ENCODE data around the gene PPP2R2D. TPM values are rescaled to one million over a fixed set of nuclear protein-coding genes. Genes with fewer than 3 reads are reported as not detected.

Gene PPP2R2D
- total RNA-seq, 1 experiment from 2014 or later: 23.5 TPM

- Histone ChIP-seq H4K20me1 (ENCODE audit: insufficient read depth) (peaks cover 11% of the 10 kb centered on the region), H3F3A (ENCODE audit: insufficient read depth, low read depth) (peaks cover 8% of the 10 kb centered on the region; the same call in 1 of the 2 replicates), H3K4me1 (replicated peaks; ENCODE audit: insufficient read depth) (no peaks in the 10 kb centered on the region), H3K4me3 (no peak overlapping the region), H3K79me2 (ENCODE audit: low read depth) (peaks cover 78% of the 10 kb centered on the region), H3K36me3 (ENCODE audit: low read depth) (no peaks in the 10 kb centered on the region), H3K9me2 (ENCODE audit: insufficient read depth) (no peaks in the 10 kb centered on the region), H2AFZ (no peak overlapping the region), H3K9me3 (ENCODE audit: insufficient read depth, low read depth) (no peaks in the 10 kb centered on the region), H3K27ac (no peak overlapping the region), H3K4me2 (no peak overlapping the region), H3K27me3 (ENCODE audit: insufficient read depth, low read depth) (no peaks in the 10 kb centered on the region)
- TF ChIP-seq EZH2 (IDR thresholded peaks at IDR 0.05; ENCODE audit: low read depth) (no peak), CTCF (conservative IDR thresholded peaks at IDR 0.05) (no peak)
- POLR2A ChIA-PET (ENCODE audit: unreplicated experiment): no interaction called here
- no TSS peak for BruUV-seq (replicated peaks)
- CTCF ChIA-PET: no interaction called here
- intact Hi-C loops (cut with micrococcal nuclease; ENCODE audit: unreplicated experiment): no loop called here
- no peak for DNase-seq
Observed at GRCh38 chr10:131929122-131929845, 28.5 kb downstream of the PPP2R2D start.

- no peaks in the 10 kb centered on the region for H3K27me3 ChIP-seq (ENCODE audit: insufficient read depth, low read depth)
- DNase-seq: no peak
- H2AFZ ChIP-seq: no peak overlapping the region
- no peak overlapping the region for H3K4me2 ChIP-seq
- H3K4me1 ChIP-seq (replicated peaks; ENCODE audit: insufficient read depth): no peaks in the 10 kb centered on the region
- intact Hi-C loops (cut with micrococcal nuclease; ENCODE audit: unreplicated experiment): no loop called here
- peaks cover 69% of the 10 kb centered on the region for H3K79me2 ChIP-seq (ENCODE audit: low read depth)
- no peaks in the 10 kb centered on the region for H3K9me2 ChIP-seq (ENCODE audit: insufficient read depth)
- CTCF ChIA-PET: no interaction called here
- no peak overlapping the region for H3K4me3 ChIP-seq
- POLR2A ChIA-PET (ENCODE audit: unreplicated experiment): no interaction called here
- H3K9me3 ChIP-seq (ENCODE audit: insufficient read depth, low read depth): no peaks in the 10 kb centered on the region
- no peaks in the 10 kb centered on the region for H3K36me3 ChIP-seq (ENCODE audit: low read depth)
- BruUV-seq (replicated peaks): no TSS peak
- no peak overlapping the region for H3K27ac ChIP-seq
- H3F3A ChIP-seq (ENCODE audit: insufficient read depth, low read depth): 0 out of 2 replicates have a peak, but pooled peaks cover under 1% of the 10 kb centered on the region
- peaks cover 10% of the 10 kb centered on the region for H4K20me1 ChIP-seq (ENCODE audit: insufficient read depth)
- TF ChIP-seq EZH2 (IDR thresholded peaks at IDR 0.05; ENCODE audit: low read depth) (no peak), CTCF (conservative IDR thresholded peaks at IDR 0.05) (no peak)
Observed at GRCh38 chr10:131930150-131930549, 29.3 kb downstream of the PPP2R2D start.

- no TSS peak for BruUV-seq (replicated peaks)
- H3K36me3 ChIP-seq (ENCODE audit: low read depth): no peaks in the 10 kb centered on the region
- H3K27me3 ChIP-seq (ENCODE audit: insufficient read depth, low read depth): no peaks in the 10 kb centered on the region
- no peaks in the 10 kb centered on the region for H3K9me3 ChIP-seq (ENCODE audit: insufficient read depth, low read depth)
- H2AFZ ChIP-seq: no peak overlapping the region
- no peaks in the 10 kb centered on the region for H3K4me1 ChIP-seq (replicated peaks; ENCODE audit: insufficient read depth)
- H3K79me2 ChIP-seq (ENCODE audit: low read depth): peaks cover 63% of the 10 kb centered on the region
- H4K20me1 ChIP-seq (ENCODE audit: insufficient read depth): peaks cover 8% of the 10 kb centered on the region
- H3K4me3 ChIP-seq: no peak overlapping the region
- TF ChIP-seq CTCF (conservative IDR thresholded peaks at IDR 0.05) (no peak), EZH2 (IDR thresholded peaks at IDR 0.05; ENCODE audit: low read depth) (no peak)
- no peaks in the 10 kb centered on the region for H3K9me2 ChIP-seq (ENCODE audit: insufficient read depth)
- no peaks in the 10 kb centered on the region for H3F3A ChIP-seq (ENCODE audit: insufficient read depth, low read depth)
- DNase-seq: no peak
- H3K27ac ChIP-seq: no peak overlapping the region
- ChIA-PET POLR2A (ENCODE audit: unreplicated experiment) (no interaction called here), CTCF (no interaction called here)
- intact Hi-C loops (cut with micrococcal nuclease; ENCODE audit: unreplicated experiment): no loop called here
- H3K4me2 ChIP-seq: no peak overlapping the region
Observed at GRCh38 chr10:131930586-131931330, 29.9 kb downstream of the PPP2R2D start.

All from PC-9 (cell line).